Stimulated activated naive B cell treated with anti-CD40 and anti-IgM and Interleukin-4, amounts not matched to agents 10 μg/mL and 1 μg/mL and 100 μg/mL, for 72 hours (primary cell): ENCODE data around the gene MLLT6.
A peak's percentile ranks its signal among the peaks of the same experiment; 100 is the strongest.

Experiments
- ATAC-seq, 2 donors: fragments of 150-1000 bp; cut with Tn5 transposase; replicated peaks; 2 replicates each; pipeline ENCODE4 v1.10.0; 2021; ENCODE audit warnings: moderate library complexity in 1 of 2
- DNase-seq: peaks from one replicate; pipeline ENCODE4 v3.0.0; 2021
- H3K27ac Mint-ChIP-seq: one replicate; pipeline ENCODE4 v1.8.0; 2022; ENCODE audit warnings: mild to moderate bottlenecking, mixed read lengths
- H3K27me3 Mint-ChIP-seq, 2 donors: one replicate each; pipeline ENCODE4 v1.8.0; 2022; ENCODE audit warnings: mixed read lengths in 2 of 2
- H3K36me3 Mint-ChIP-seq, 2 donors: one replicate each; pipeline ENCODE4 v1.8.0; 2022; ENCODE audit warnings: mixed read lengths in 2 of 2, mild to moderate bottlenecking in 1 of 2
- H3K4me1 Mint-ChIP-seq, 2 donors: one replicate each; pipeline ENCODE4 v1.8.0; 2022; ENCODE audit warnings: mixed read lengths in 2 of 2, mild to moderate bottlenecking in 1 of 2
- H3K4me3 Mint-ChIP-seq, 2 donors: one replicate each; pipeline ENCODE4 v1.8.0; 2022; ENCODE audit warnings: mild to moderate bottlenecking in 2 of 2, mixed read lengths in 2 of 2, moderate library complexity in 1 of 2
- H3K9me3 Mint-ChIP-seq, 2 donors: one replicate each; pipeline ENCODE4 v1.8.0; 2022; ENCODE audit warnings: mixed read lengths in 2 of 2, mild to moderate bottlenecking in 1 of 2

MLLT6 gene

GRCh38 chr17:38693700-38694329 is 11.3 kb upstream of the MLLT6 start:
- no peaks in the 10 kb centered on the region for H3K9me3 Mint-ChIP-seq
- DNase-seq (no peak), ATAC-seq (no peak)
- peaks cover 8 to 14% of the 10 kb centered on the region in 2 donors for H3K27me3 Mint-ChIP-seq
- no peak overlapping the region for H3K4me3 Mint-ChIP-seq
- H3K4me1 Mint-ChIP-seq: peaks cover 20 to 27% of the 10 kb centered on the region in 2 donors
- no peaks in the 10 kb centered on the region for H3K36me3 Mint-ChIP-seq
- H3K27ac Mint-ChIP-seq: no peak overlapping the region

- H3K27ac Mint-ChIP-seq: peak overlapping the region; percentile 60
- H3K4me3 Mint-ChIP-seq: no peak overlapping the region
- ATAC-seq: no peak
- no peak for DNase-seq
- H3K9me3 Mint-ChIP-seq: peaks cover 5 to 6% of the 10 kb centered on the region in 2 donors
- H3K27me3 Mint-ChIP-seq: peaks cover 0 to 14% of the 10 kb centered on the region in 2 donors
- H3K36me3 Mint-ChIP-seq: peaks cover 0 to 5% of the 10 kb centered on the region in 2 donors
- peaks cover 39 to 54% of the 10 kb centered on the region in 2 donors for H3K4me1 Mint-ChIP-seq
These were observed 7.8 kb upstream of the MLLT6 start for GRCh38 chr17:38697061-38697820.

DNA sequence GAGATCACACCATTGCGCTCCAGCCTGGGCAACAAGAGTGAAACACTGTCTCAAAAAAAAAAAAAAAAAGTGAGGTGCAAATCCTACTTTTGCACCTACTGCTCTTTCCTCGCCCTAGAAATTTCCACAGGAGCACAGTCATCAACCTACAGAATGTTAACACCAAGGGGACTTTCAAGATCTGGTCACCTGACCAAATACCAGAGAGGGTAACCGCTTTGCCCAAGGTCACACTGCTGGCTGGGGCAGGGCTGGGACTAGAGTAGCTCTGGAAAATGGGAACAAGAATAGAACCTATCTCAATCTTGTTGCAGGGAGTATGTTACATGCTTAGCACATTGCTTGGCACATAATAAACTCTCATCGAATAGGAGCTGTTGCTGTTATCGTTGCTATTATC is 6.3 kb upstream of the MLLT6 start:
- H3K27ac Mint-ChIP-seq: no peak overlapping the region
- H3K4me1 Mint-ChIP-seq: peaks cover 40 to 58% of the 10 kb centered on the region in 2 donors
- H3K36me3 Mint-ChIP-seq: peaks cover 0 to 5% of the 10 kb centered on the region in 2 donors
- ATAC-seq (no peak), DNase-seq (no peak)
- peaks cover 0 to 5% of the 10 kb centered on the region in 2 donors for H3K27me3 Mint-ChIP-seq
- no peak overlapping the region for H3K4me3 Mint-ChIP-seq
- H3K9me3 Mint-ChIP-seq: peaks cover 5 to 6% of the 10 kb centered on the region in 2 donors

DNA sequence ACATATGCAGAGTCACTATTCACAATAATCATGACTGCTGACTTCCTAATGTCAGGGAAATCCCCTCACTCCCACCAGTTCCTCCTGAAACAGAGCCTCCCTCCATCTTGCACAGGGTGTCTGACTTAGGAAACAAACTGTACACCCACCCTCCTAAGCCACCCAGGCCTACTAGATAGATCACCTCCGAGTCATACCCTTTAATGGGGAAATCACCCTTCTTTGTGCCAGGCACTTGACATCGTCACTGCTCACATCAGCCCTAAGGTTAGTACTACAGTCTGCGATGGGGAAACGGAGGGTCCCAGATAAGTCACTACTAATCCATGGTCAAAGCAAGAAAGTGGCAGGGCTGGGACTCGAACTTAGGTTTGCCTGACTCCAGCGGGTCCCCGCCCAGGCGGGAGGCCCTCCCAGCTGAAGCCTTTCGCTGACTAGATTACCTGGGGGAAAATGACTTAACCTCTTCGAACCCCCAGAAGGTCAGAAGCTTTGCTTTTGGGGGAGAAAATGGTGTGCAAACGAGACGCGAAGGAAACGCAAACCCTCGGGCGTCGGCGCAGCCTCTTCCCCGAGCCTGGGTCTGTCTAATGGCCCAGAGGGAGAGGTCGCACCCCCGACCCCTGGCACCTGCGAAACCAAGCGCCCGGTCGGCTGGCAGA is 3.4 kb upstream of the MLLT6 start:
- peak overlapping the region; percentile 99 for H3K27ac Mint-ChIP-seq
- peaks cover 9 to 12% of the 10 kb centered on the region in 2 donors for H3K36me3 Mint-ChIP-seq
- peak; percentile 91 for DNase-seq
- ATAC-seq: peak; percentile 74 to 76
- peaks cover 47 to 66% of the 10 kb centered on the region in 2 donors for H3K4me1 Mint-ChIP-seq
- H3K27me3 Mint-ChIP-seq: no peaks in the 10 kb centered on the region
- H3K4me3 Mint-ChIP-seq: peak overlapping the region; percentile 75 to 95
- peaks cover 5 to 6% of the 10 kb centered on the region in 2 donors for H3K9me3 Mint-ChIP-seq

DNA sequence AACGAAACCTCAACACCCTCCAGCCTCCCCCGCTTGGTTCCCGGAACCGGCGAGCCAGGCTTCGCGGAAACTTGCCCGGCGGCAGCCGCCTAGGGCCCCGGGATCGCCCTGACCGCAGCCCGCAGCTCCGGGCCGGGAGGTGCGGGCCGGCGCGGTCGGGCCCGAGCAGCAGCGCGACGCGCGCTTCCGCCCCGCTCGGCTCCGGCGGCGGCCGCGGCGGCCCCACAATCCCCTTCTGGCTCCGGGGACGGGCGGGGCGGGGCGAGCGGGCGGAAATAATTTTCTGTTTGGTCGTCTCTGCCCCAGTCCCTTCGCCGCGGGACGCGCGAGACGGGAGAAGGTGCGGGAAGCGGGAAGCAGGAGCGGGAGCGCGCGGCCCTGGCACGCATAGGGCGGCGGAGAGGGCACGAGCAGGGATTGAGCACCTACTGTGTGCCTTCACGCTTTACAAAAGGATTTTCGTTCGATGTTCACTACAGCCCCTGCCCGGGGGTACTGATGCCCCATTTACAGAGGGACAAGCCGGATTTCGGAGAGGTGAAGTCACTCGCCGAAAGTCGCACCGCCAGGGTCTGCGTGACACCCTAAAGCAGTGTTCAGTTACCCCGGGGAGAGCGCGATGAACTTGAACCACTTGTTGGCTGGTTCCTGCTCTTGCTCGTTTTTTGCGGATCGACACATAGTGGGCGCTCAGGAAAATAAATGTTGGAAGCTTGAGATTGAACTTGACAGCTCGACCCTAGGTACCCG is 2.7 kb upstream of the MLLT6 start:
- DNase-seq: peak; percentile 72
- Mint-ChIP-seq H3K9me3 (peaks cover 5 to 6% of the 10 kb centered on the region in 2 donors), H3K27ac (peak overlapping the region; percentile 100), H3K36me3 (peaks cover 9 to 16% of the 10 kb centered on the region in 2 donors), H3K4me3 (peak overlapping the region; percentile 95 to 99), H3K4me1 (peaks cover 44 to 66% of the 10 kb centered on the region in 2 donors), H3K27me3 (no peaks in the 10 kb centered on the region)
- ATAC-seq: peak; percentile 19 to 21

GRCh38 chr17:38702916-38703741 is 1.9 kb upstream of the MLLT6 start:
- Mint-ChIP-seq H3K4me3 (peak overlapping the region; percentile 95 to 99), H3K27ac (peak overlapping the region; percentile 100), H3K9me3 (peaks cover 5 to 6% of the 10 kb centered on the region in 2 donors), H3K27me3 (no peaks in the 10 kb centered on the region), H3K4me1 (peaks cover 46 to 67% of the 10 kb centered on the region in 2 donors), H3K36me3 (peaks cover 11 to 20% of the 10 kb centered on the region in 2 donors)
- ATAC-seq: no peak
- DNase-seq: no peak

DNA sequence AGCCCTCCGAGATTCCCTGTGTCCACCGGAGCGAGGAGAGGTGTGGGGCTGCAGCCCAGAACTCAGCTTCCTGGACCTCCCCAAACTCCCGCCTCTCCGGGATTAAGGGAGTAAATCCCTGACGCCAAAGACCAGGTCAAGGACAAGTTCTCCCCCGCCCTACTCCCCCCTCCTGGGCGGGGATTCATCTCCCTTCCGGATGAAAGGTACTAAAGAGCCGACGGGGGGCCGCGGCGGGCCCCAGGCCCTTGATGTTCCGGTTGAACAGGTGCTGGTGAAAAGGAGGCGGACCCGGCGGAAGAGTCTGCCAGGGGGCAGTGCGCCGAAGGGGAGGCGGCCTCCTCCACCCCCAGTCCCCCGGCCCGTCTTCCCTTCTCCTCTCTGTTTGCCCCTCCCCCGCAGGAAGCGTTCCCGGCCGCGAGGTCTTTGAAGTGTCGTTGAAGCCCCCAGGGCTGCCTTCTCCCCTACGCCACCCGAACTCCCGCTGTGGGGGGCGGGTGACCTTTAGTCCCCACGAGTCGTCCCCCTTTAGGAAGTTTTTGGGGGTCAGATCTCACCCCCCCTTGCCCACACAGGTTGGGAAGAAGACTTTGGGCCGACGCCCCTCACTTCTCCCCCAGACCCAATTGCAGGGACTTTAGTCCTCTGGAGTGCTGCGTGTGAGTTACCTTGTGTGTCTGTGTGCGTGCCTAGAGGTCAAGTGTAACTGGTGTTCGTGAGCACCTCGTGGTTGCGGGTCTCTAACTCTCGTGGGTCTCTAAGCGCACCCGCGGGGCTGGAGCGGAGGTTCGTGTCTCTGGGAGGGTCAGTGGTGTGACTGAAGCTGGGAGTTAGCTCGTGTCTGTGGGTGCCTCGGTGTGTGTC is 1.1 kb upstream of the MLLT6 start:
- DNase-seq (peak; percentile 70), ATAC-seq (peak; percentile 3 to 14)
- Mint-ChIP-seq H3K36me3 (peaks cover 12 to 22% of the 10 kb centered on the region in 2 donors), H3K9me3 (peaks cover 5 to 6% of the 10 kb centered on the region in 2 donors), H3K4me3 (peak overlapping the region; percentile 95 to 99), H3K27me3 (no peaks in the 10 kb centered on the region), H3K27ac (peak overlapping the region; percentile 100), H3K4me1 (peaks cover 45 to 71% of the 10 kb centered on the region in 2 donors)

GRCh38 chr17:38705523-38705802 is 390 bp downstream of the MLLT6 start:
- DNase-seq: peak; percentile 27
- peak overlapping the region; percentile 95 to 99 for H3K4me3 Mint-ChIP-seq
- H3K36me3 Mint-ChIP-seq: peaks cover 24 to 30% of the 10 kb centered on the region in 2 donors
- no peak for ATAC-seq
- no peaks in the 10 kb centered on the region for H3K9me3 Mint-ChIP-seq
- H3K4me1 Mint-ChIP-seq: peaks cover 47 to 73% of the 10 kb centered on the region in 2 donors
- peak overlapping the region; percentile 100 for H3K27ac Mint-ChIP-seq
- H3K27me3 Mint-ChIP-seq: no peaks in the 10 kb centered on the region

DNA sequence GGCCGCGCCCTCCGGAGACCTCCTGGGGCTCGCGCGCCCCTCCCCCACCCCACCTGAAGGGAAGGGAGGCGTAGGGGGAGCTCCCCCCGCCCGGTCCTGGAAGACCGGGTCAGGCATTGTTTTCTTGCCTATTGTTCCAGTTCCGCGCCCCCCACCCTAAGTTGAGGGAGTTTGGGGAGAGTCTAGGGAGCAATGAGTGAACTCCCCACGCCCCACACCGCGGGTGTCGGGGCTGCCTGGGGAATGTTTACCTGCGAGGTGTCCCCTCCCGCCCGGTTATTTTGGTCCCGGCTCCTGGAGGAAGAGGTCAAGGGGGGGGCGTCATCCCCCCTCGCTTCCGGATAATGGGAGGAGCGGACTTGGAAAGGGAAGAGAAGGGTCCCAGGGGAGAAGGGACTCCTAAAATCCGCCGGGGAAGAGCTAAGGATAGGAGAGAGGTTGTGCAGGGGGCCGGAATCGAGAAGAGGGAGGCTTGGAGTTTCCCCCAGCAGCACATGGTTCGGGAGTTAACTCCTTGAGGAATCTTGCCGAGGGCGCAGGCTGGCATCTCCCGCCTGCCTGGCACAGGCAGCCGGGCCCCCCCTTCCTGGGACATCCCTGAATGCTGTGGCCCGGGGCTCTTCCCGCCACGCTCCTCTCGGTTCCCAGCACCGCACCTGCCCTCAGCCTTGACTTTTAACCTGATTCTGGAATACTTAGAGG is 881 bp downstream of the MLLT6 start:
- no peak for ATAC-seq
- H3K9me3 Mint-ChIP-seq: no peaks in the 10 kb centered on the region
- peak overlapping the region; percentile 95 to 99 for H3K4me3 Mint-ChIP-seq
- peaks cover 27 to 35% of the 10 kb centered on the region in 2 donors for H3K36me3 Mint-ChIP-seq
- peak overlapping the region; percentile 95 for H3K27ac Mint-ChIP-seq
- H3K4me1 Mint-ChIP-seq: peaks cover 52 to 75% of the 10 kb centered on the region in 2 donors
- H3K27me3 Mint-ChIP-seq: no peaks in the 10 kb centered on the region
- DNase-seq: no peak

GRCh38 chr17:38706505-38707216 is 1.6 kb downstream of the MLLT6 start:
- Mint-ChIP-seq H3K27me3 (no peaks in the 10 kb centered on the region), H3K27ac (peak overlapping the region; percentile 95), H3K36me3 (peaks cover 32 to 42% of the 10 kb centered on the region in 2 donors), H3K9me3 (no peaks in the 10 kb centered on the region), H3K4me3 (peak overlapping the region; percentile 95 to 99), H3K4me1 (peaks cover 51 to 75% of the 10 kb centered on the region in 2 donors)
- ATAC-seq: no peak
- DNase-seq: no peak

DNA sequence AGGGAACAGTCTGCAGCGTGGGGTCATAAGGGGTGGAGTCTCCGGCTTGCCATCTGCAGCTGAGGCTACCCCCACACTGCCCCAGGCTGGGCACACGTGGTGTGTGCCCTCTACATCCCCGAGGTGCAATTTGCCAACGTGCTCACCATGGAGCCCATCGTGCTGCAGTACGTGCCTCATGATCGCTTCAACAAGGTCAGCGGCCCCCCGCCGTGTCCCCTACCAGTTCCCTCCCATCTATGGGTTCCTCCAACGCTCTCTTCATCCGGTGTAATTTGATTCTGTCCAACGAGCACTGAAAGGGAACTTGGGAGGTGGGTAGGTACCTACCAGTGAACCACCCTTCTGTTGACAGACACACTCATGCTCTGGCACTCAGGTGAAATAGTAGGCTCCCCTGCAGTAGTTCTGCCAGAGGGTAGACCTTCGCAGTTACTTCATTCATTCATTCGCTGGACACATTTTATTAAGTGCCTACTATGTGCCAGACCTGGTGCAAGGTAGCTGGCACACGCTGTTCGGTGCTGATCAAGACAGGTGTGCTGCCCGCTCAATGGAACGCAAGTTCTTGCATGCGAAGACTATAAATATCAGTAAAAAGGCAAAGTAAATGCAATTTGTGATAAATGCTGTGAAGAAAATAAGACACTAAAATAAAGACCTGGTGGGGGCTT is 2.7 kb downstream of the MLLT6 start:
- no peak for DNase-seq
- Mint-ChIP-seq H3K27me3 (no peaks in the 10 kb centered on the region), H3K9me3 (no peaks in the 10 kb centered on the region), H3K27ac (peak overlapping the region; percentile 44), H3K4me3 (peak overlapping the region in 1 of 2 donors; percentile 30), H3K36me3 (peaks cover 34 to 50% of the 10 kb centered on the region in 2 donors), H3K4me1 (peaks cover 50 to 74% of the 10 kb centered on the region in 2 donors)
- no peak for ATAC-seq
